H1 (cell line): Measurements from ENCODE around the gene PLXNB1. TPM values are rescaled to one million over a fixed set of nuclear protein-coding genes. Genes with fewer than 3 reads are reported as not detected.

Experiments used
- CTCF ChIA-PET: fragments of 300-600 bp; sonication (Branson Sonifier 250); formaldehyde crosslinking; loops from one replicate; lab custom pipeline; 2021; ENCODE audit not compliant: partially characterized antibody; lab: Charles Lee
- POLR2A ChIA-PET: fragments of 300-600 bp; sonication (Branson Sonifier 250); formaldehyde crosslinking; loops from one replicate; lab custom pipeline; 2021; ENCODE audit warnings: inconsistent platforms; ENCODE audit not compliant: partially characterized antibody; lab: Charles Lee
- DNase-seq, 2 experiments: peaks; one replicate each; pipeline versions ENCODE4 v3.0.0 to v3.0.0-alpha.2; 2010 to 2022; ENCODE audit warnings: low spot score in 2 of 2, low read depth in 1 of 2, mixed read lengths in 1 of 2
- FAIRE-seq: peaks from 2 replicates; lab custom pipeline; 2011; peaks lifted over from hg19 to GRCh38; lab: Jason Lieb, UNC
- H2AFZ ChIP-seq: 2 replicates; pipeline ENCODE4 v1.8.1; 2012; ENCODE audit warnings: low read length, inconsistent platforms
- H2AK5ac ChIP-seq: 2 replicates; pipeline ENCODE4 v1.6.1; 2013; ENCODE audit warnings: low read depth, low read length
- H2BK120ac ChIP-seq: replicated peaks from 2 replicates; pipeline ENCODE3; 2013; ENCODE audit warnings: low read depth, low read length, inconsistent platforms
- H2BK12ac ChIP-seq: 2 replicates; pipeline ENCODE4 v1.6.1; 2013; ENCODE audit warnings: low read depth, low read length
- H2BK15ac ChIP-seq: 2 replicates; pipeline ENCODE4 v1.6.1; 2013; ENCODE audit warnings: low read length
- H2BK20ac ChIP-seq: 2 replicates; pipeline ENCODE4 v1.6.1; 2013; ENCODE audit warnings: low read length
- H2BK5ac ChIP-seq: 2 replicates; pipeline ENCODE4 v1.6.1; 2013; ENCODE audit warnings: low read depth, low read length
- H3K14ac ChIP-seq: 2 replicates; pipeline ENCODE4 v1.6.1; 2013; ENCODE audit warnings: inconsistent platforms; ENCODE audit not compliant: insufficient read length
- H3K18ac ChIP-seq: 2 replicates; pipeline ENCODE4 v1.6.1; 2013; ENCODE audit warnings: low read length; ENCODE audit errors: extremely low read depth
- H3K23ac ChIP-seq: 2 replicates; pipeline ENCODE4 v1.6.1; 2013; ENCODE audit warnings: inconsistent platforms; ENCODE audit not compliant: insufficient read length
- H3K23me2 ChIP-seq: 2 replicates; pipeline ENCODE4 v1.6.1; 2013; ENCODE audit warnings: low read depth, low read length
- H3K27ac ChIP-seq: 2 replicates; pipeline ENCODE4 v1.6.1; 2011; ENCODE audit warnings: low read depth, low read length, inconsistent platforms
- H3K27me3 ChIP-seq, 4 experiments: replicated peaks in 1 of 4; 1 replicate in 1 of 4; 2 replicates in 3 of 4; pipeline versions ENCODE4 v1.6.1 to v1.8.1; 2011 to 2013; ENCODE audit warnings: low read length in 3 of 4, mild to moderate bottlenecking in 3 of 4, inconsistent platforms in 2 of 4, mixed read lengths in 2 of 4, moderate library complexity in 1 of 4; ENCODE audit not compliant: control insufficient read depth in 3 of 4, insufficient read depth in 3 of 4; ENCODE audit errors: extremely low read depth in 1 of 4
- H3K36me3 ChIP-seq, 4 experiments: 2 replicates each; pipeline versions ENCODE4 v1.6.1 to v1.8.1; 2011 to 2013; ENCODE audit warnings: mild to moderate bottlenecking in 4 of 4, low read length in 3 of 4, moderate library complexity in 2 of 4, control low read depth in 1 of 4, inconsistent platforms in 1 of 4; ENCODE audit not compliant: insufficient read depth in 4 of 4, control insufficient read depth in 2 of 4
- H3K4ac ChIP-seq: replicated peaks from 2 replicates; pipeline ENCODE3; 2013; ENCODE audit warnings: low read length, low read depth, mixed read lengths, inconsistent platforms; ENCODE audit not compliant: insufficient read length
- H3K4me1 ChIP-seq, 4 experiments: replicated peaks in 1 of 4; 1 replicate in 1 of 4; 2 replicates in 3 of 4; pipeline versions ENCODE4 v1.6.1 to v1.8.1; 2011 to 2013; ENCODE audit warnings: low read length in 3 of 4, inconsistent platforms in 2 of 4, mixed read lengths in 1 of 4; ENCODE audit not compliant: insufficient read depth in 4 of 4, control insufficient read depth in 3 of 4
- H3K4me2 ChIP-seq, 2 experiments: 2 replicates each; pipeline versions ENCODE4 v1.6.1 to v1.8.1; 2011 to 2013; ENCODE audit warnings: low read depth in 2 of 2, low read length in 2 of 2, control low read depth in 1 of 2, inconsistent platforms in 1 of 2, mild to moderate bottlenecking in 1 of 2; ENCODE audit not compliant: insufficient read depth in 1 of 2
- H3K4me3 ChIP-seq, 4 experiments: fragments of 200-600, 300-600 bp in 1 of 4; sonication (generic), shearing (Covaris generic), sonication (Bioruptor Twin) in 1 of 4; 2 replicates each; pipeline versions ENCODE4 v1.5.1 to v1.8.1; 2011 to 2016; ENCODE audit warnings: low read length in 4 of 4, low read depth in 3 of 4, control low read depth in 2 of 4, inconsistent platforms in 2 of 4, mild to moderate bottlenecking in 2 of 4, mixed read lengths in 1 of 4, moderate library complexity in 1 of 4; ENCODE audit not compliant: insufficient read depth in 2 of 4; ENCODE audit errors: extremely low read depth in 1 of 4
- H3K56ac ChIP-seq: replicated peaks from 2 replicates; pipeline ENCODE3; 2013; ENCODE audit warnings: low read depth, mild to moderate bottlenecking, mixed read lengths, low read length, inconsistent platforms; ENCODE audit not compliant: insufficient read length
- H3K79me1 ChIP-seq: 2 replicates; pipeline ENCODE4 v1.6.1; 2013; ENCODE audit warnings: low read depth, low read length, control low read depth
- H3K79me2 ChIP-seq, 2 experiments: 2 replicates each; pipeline versions ENCODE4 v1.6.1 to v1.8.1; 2012 to 2013; ENCODE audit warnings: low read length in 2 of 2, mild to moderate bottlenecking in 2 of 2, inconsistent platforms in 1 of 2; ENCODE audit not compliant: insufficient read depth in 2 of 2, control insufficient read depth in 1 of 2
- H3K9ac ChIP-seq, 4 experiments: replicated peaks in 1 of 4; 1 replicate in 1 of 4; 2 replicates in 3 of 4; pipeline versions ENCODE4 v1.6.1 to v1.8.1; 2011 to 2013; ENCODE audit warnings: low read depth in 3 of 4, low read length in 3 of 4, control low read depth in 2 of 4, mild to moderate bottlenecking in 2 of 4, moderate library complexity in 2 of 4, inconsistent platforms in 1 of 4; ENCODE audit errors: extremely low read depth in 1 of 4
- H3K9me3 ChIP-seq, 2 experiments: 2 replicates each; pipeline versions ENCODE4 v1.6.1 to v1.8.1; 2012 to 2013; ENCODE audit warnings: mild to moderate bottlenecking in 2 of 2, moderate library complexity in 2 of 2, control low read depth in 1 of 2, inconsistent platforms in 1 of 2, low read depth in 1 of 2, low read length in 1 of 2, mixed read lengths in 1 of 2; ENCODE audit not compliant: insufficient read depth in 2 of 2
- H4K20me1 ChIP-seq, 2 experiments: replicated peaks in 1 of 2; 2 replicates each; pipeline versions ENCODE3 to v1.8.1; 2011 to 2013; ENCODE audit warnings: inconsistent platforms in 2 of 2, low read length in 2 of 2, mild to moderate bottlenecking in 1 of 2; ENCODE audit not compliant: insufficient read depth in 2 of 2, control insufficient read depth in 1 of 2
- H4K5ac ChIP-seq: 2 replicates; pipeline ENCODE4 v1.6.1; 2013; ENCODE audit warnings: low read length, low read depth, mixed read lengths, inconsistent platforms; ENCODE audit not compliant: insufficient read length
- H4K8ac ChIP-seq: 2 replicates; pipeline ENCODE4 v1.8.0; 2013; ENCODE audit warnings: mild to moderate bottlenecking, moderate library complexity, low read length, inconsistent platforms; ENCODE audit not compliant: insufficient read depth; ENCODE audit errors: extremely low read depth
- H4K91ac ChIP-seq: replicated peaks from 2 replicates; pipeline ENCODE3; 2013; ENCODE audit warnings: low read length, mixed read lengths, inconsistent platforms; ENCODE audit not compliant: insufficient read length
- RAD21 ChIP-seq, 2 experiments: IDR thresholded peaks in 1 of 2; conservative IDR thresholded peaks in 1 of 2; 2 replicates each; pipeline ENCODE4 v1.6.1; 2011; ENCODE audit warnings: low read depth in 2 of 2, low read length in 2 of 2, improper control_type of control experiment in 1 of 2, inconsistent platforms in 1 of 2, mild to moderate bottlenecking in 1 of 2, moderate library complexity in 1 of 2
- SP2 ChIP-seq: IDR thresholded peaks from 2 replicates; pipeline ENCODE4 v1.6.1; 2012; ENCODE audit warnings: mild to moderate bottlenecking, low read length, inconsistent platforms
- WGBS, 2 experiments: shearing (Covaris generic) in 1 of 2; methylation state at CpG; one replicate each; pipeline versions ENCODE4 v1.1.6 to v1.1.7; 2013 to 2015; ENCODE audit warnings: low lambda C conversion rate in 2 of 2, mixed read lengths in 2 of 2, inconsistent platforms in 1 of 2, low coverage in 1 of 2, missing lambda C conversion rate in 1 of 2; ENCODE audit not compliant: insufficient replicate concordance in 2 of 2, insufficient coverage in 1 of 2, insufficient read length in 1 of 2; ENCODE audit errors: extremely low coverage in 1 of 2, missing lambda C conversion rate in 1 of 2; 5-methylcytosine and 5-hydroxymethylcytosine counted together
- polyA plus RNA-seq, 7 experiments: library from polyadenylated mRNA; depleted of rRNA in 3 of 7; stranded (reverse) in 5 of 7; unstranded in 2 of 7; fragments of >200 nt in 5 of 7; fragments of 200-250 nt in 2 of 7; gene quantifications; 1 replicate in 5 of 7; 2 replicates in 1 of 7; 4 replicates in 1 of 7; pipeline versions ENCODE4 v1.2.1 to v1.2.3, GENCODE V29; 2011 to 2013; ENCODE audit warnings: missing spikeins in 2 of 7, mixed read lengths in 2 of 7
- total RNA-seq: library from RNA; stranded (reverse); fragmentation: NEBNext Ultra II Directional; extraction: Animal tissue kit (Norgen Biotek cat#: 25700); gene quantifications from 2 replicates; pipeline ENCODE4 v1.2.1, GENCODE V29; 2021

PLXNB1 gene
- total and polyA plus RNA-seq, 2 of the 8 experiments (the other 6 are each of a cell fraction or from before 2014, with no cell fraction given): 109 to 114 TPM

DNA sequence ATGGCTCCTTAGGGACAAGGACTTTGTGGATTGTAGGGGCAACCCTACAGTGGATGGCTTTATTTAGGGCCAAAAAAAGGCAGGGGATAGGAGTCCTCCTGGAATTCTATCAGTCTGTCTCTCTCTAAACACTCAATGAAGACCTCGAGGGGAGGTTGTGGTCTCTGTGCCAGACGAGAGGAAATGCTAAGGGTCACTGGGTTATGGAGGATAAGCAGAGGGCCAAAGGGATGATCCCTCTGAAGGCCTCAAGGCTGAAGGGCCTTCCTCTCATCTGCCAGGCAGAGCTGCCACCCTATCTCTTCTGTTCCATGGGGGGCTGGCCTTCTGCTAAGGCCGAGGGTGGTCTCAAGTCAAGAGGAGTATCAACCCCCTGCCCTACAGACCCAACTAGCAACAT lies 27.0 kb downstream of the PLXNB1 start:
- H3K9ac ChIP-seq: no peak overlapping the region
- no peak overlapping the region for H2BK15ac ChIP-seq
- peaks cover 0 to 7% (median 4%) of the 10 kb centered on the region in 4 experiments; a peak in 3 of 7 replicates for H3K4me1 ChIP-seq
- H3K4me2 ChIP-seq: no peak overlapping the region
- no peak overlapping the region for H3K23ac ChIP-seq
- no peaks in the 10 kb centered on the region for H3K79me2 ChIP-seq
- H4K91ac ChIP-seq: no peak overlapping the region
- H3K4me3 ChIP-seq: no peak overlapping the region
- no peak overlapping the region for H3K56ac ChIP-seq
- TF ChIP-seq SP2 (no peak), RAD21 (IDR thresholded peaks at IDR 0.05 in 1 of 2, conservative IDR thresholded peaks at IDR 0.05 in 1 of 2; ENCODE audit: low read depth in 2 of 2, low read length in 2 of 2) (no peak)
- H2AFZ ChIP-seq: no peak overlapping the region
- no peak overlapping the region for H3K14ac ChIP-seq
- H3K36me3 ChIP-seq: peaks cover 23 to 45% (median 40%) of the 10 kb centered on the region in 4 experiments
- WGBS, 2 experiments: 85% methylated on average over 3 of the region's 3 CpGs; no CpG with 5 or more reads in 1 of the 2 experiments
- H3K79me1 ChIP-seq: no peaks in the 10 kb centered on the region; the same call in 1 of the 2 replicates
- no peak overlapping the region for H2BK5ac ChIP-seq
- no peaks in the 10 kb centered on the region for H3K27me3 ChIP-seq
- H4K5ac ChIP-seq: no peak overlapping the region
- H3K23me2 ChIP-seq: 0 out of 2 replicates have a peak, but pooled peaks cover 2% of the 10 kb centered on the region
- H3K27ac ChIP-seq: no peak overlapping the region
- no peak overlapping the region for H2BK20ac ChIP-seq
- H3K18ac ChIP-seq: no peak overlapping the region
- H2BK120ac ChIP-seq: no peak overlapping the region
- no peak overlapping the region for H3K4ac ChIP-seq
- no peak overlapping the region for H4K8ac ChIP-seq
- H2BK12ac ChIP-seq: no peak overlapping the region
- H2AK5ac ChIP-seq: no peak overlapping the region
- no peaks in the 10 kb centered on the region for H3K9me3 ChIP-seq
- no peak for FAIRE-seq
- CTCF ChIA-PET: interaction anchor here (1.2 to 9.2 kb wide), 6 partner anchors 13 to 146 kb away, joined by 3 to 220 read pairs (median 19); no protein-coding TSS in a partner anchor
- peaks cover 5 to 15% of the 10 kb centered on the region in 2 experiments for H4K20me1 ChIP-seq
- POLR2A ChIA-PET: interaction anchor here (1.0 to 20.2 kb wide), 3 partner anchors 9 to 38 kb away, joined by 3 to 650 read pairs (median 4); partner anchors contain the start of gene PLXNB1
- DNase-seq: no peak
